Liver (tissue), 9 donors: Measurements from ENCODE around the gene FMR1NB. TPM values are rescaled to one million over a fixed set of nuclear protein-coding genes. Genes with fewer than 3 reads are reported as not detected.

Experiments
- DNase-seq: peaks from one replicate; pipeline ENCODE4 v3.0.0-alpha.2; 2017; ENCODE audit warnings: low spot score
- H3K27ac ChIP-seq, 2 donors: one replicate each; pipeline ENCODE4 v1.7.0; 2013; ENCODE audit warnings: inconsistent platforms in 2 of 2, low read length in 2 of 2, control low read depth in 1 of 2, low read depth in 1 of 2, mild to moderate bottlenecking in 1 of 2
- H3K27me3 ChIP-seq, 4 donors: one replicate each; pipeline versions ENCODE4 v1.6.1 to v1.7.0; 2013; ENCODE audit warnings: low read length in 3 of 4, inconsistent platforms in 1 of 4, mild to moderate bottlenecking in 1 of 4, moderate library complexity in 1 of 4; ENCODE audit not compliant: control insufficient read depth in 4 of 4, insufficient read depth in 4 of 4
- H3K36me3 ChIP-seq, 4 donors: one replicate each; pipeline versions ENCODE4 v1.6.1 to v1.7.0; 2013; ENCODE audit warnings: low read length in 3 of 4, mild to moderate bottlenecking in 3 of 4, low read depth in 1 of 4, moderate library complexity in 1 of 4; ENCODE audit not compliant: control insufficient read depth in 4 of 4, insufficient read depth in 3 of 4
- H3K4me1 ChIP-seq, 4 donors: one replicate each; pipeline versions ENCODE4 v1.6.1 to v1.7.0; 2013; ENCODE audit warnings: low read length in 3 of 4, mild to moderate bottlenecking in 3 of 4, moderate library complexity in 1 of 4; ENCODE audit not compliant: control insufficient read depth in 4 of 4, insufficient read depth in 4 of 4
- H3K4me3 ChIP-seq, 3 donors: one replicate each; pipeline versions ENCODE4 v1.6.1 to v1.7.0; 2013; ENCODE audit warnings: low read length in 3 of 3, control low read depth in 1 of 3, low read depth in 1 of 3, mild to moderate bottlenecking in 1 of 3
- H3K9ac ChIP-seq, 2 donors: one replicate each; pipeline ENCODE4 v1.7.0; 2013; ENCODE audit warnings: low read length in 2 of 2, mild to moderate bottlenecking in 2 of 2, moderate library complexity in 2 of 2, control low read depth in 1 of 2, low read depth in 1 of 2
- H3K9me3 ChIP-seq, 4 donors: one replicate each; pipeline versions ENCODE4 v1.6.1 to v1.7.0; 2013; ENCODE audit warnings: low read length in 3 of 4; ENCODE audit not compliant: control insufficient read depth in 4 of 4
- ATF3 ChIP-seq: IDR thresholded peaks from 2 replicates; pipeline ENCODE4 v1.6.1; 2016; ENCODE audit warnings: antibody characterized with exemption
- CTCF ChIP-seq: fragments of 150-350 bp; IDR thresholded peaks from 2 replicates; pipeline ENCODE4 v1.5.1; 2017; ENCODE audit warnings: improper control_type of control experiment, low read depth, low read length; ENCODE audit not compliant: missing input control
- EGR1 ChIP-seq, 2 donors: IDR thresholded peaks; 2 replicates each; pipeline ENCODE4 v1.6.1; 2016 to 2018; ENCODE audit warnings: antibody characterized with exemption in 2 of 2, low read depth in 2 of 2
- FOXA1 ChIP-seq: IDR thresholded peaks from 2 replicates; pipeline ENCODE4 v1.6.1; 2016; ENCODE audit warnings: antibody characterized with exemption
- FOXA2 ChIP-seq: IDR thresholded peaks from 2 replicates; pipeline ENCODE4 v1.6.1; 2016; ENCODE audit warnings: antibody characterized with exemption
- HNF4A ChIP-seq, 2 donors: conservative IDR thresholded peaks; 2 replicates each; pipeline ENCODE4 v1.6.1; 2016; ENCODE audit warnings: antibody characterized with exemption in 2 of 2, mild to moderate bottlenecking in 2 of 2
- HNF4G ChIP-seq: IDR thresholded peaks from 2 replicates; pipeline ENCODE4 v1.6.1; 2016; ENCODE audit warnings: antibody characterized with exemption
- JUND ChIP-seq, 2 donors: IDR thresholded peaks; 2 replicates each; pipeline ENCODE4 v1.6.1; 2016; ENCODE audit warnings: antibody characterized with exemption in 2 of 2
- MAX ChIP-seq: IDR thresholded peaks from 2 replicates; pipeline ENCODE4 v1.6.1; 2016; ENCODE audit warnings: antibody characterized with exemption
- NR2F2 ChIP-seq: IDR thresholded peaks from 2 replicates; pipeline ENCODE4 v1.6.1; 2016; ENCODE audit warnings: antibody characterized with exemption
- RAD21 ChIP-seq, 2 donors: IDR thresholded peaks; 2 replicates each; pipeline ENCODE4 v1.6.1; 2016; ENCODE audit warnings: antibody characterized with exemption in 2 of 2, mild to moderate bottlenecking in 2 of 2
- REST ChIP-seq: IDR thresholded peaks from 2 replicates; pipeline ENCODE4 v1.6.1; 2016; ENCODE audit warnings: antibody characterized with exemption, mild to moderate bottlenecking
- RXRA ChIP-seq, 2 donors: IDR thresholded peaks; 2 replicates each; pipeline ENCODE4 v1.6.1; 2017 to 2018; ENCODE audit warnings: antibody characterized with exemption in 2 of 2, mild to moderate bottlenecking in 1 of 2
- SP1 ChIP-seq: IDR thresholded peaks from 2 replicates; pipeline ENCODE4 v1.6.1; 2018; ENCODE audit warnings: antibody characterized with exemption, mild to moderate bottlenecking
- TAF1 ChIP-seq: conservative IDR thresholded peaks from 2 replicates; pipeline ENCODE4 v1.6.1; 2016; ENCODE audit warnings: antibody characterized with exemption, mild to moderate bottlenecking
- YY1 ChIP-seq: IDR thresholded peaks from 2 replicates; pipeline ENCODE4 v1.6.1; 2016; ENCODE audit warnings: antibody characterized with exemption, mild to moderate bottlenecking
- ZBTB33 ChIP-seq: IDR thresholded peaks from 2 replicates; pipeline ENCODE4 v1.6.1; 2016; ENCODE audit warnings: antibody characterized with exemption
- WGBS: extraction: QIAGEN DNeasy Blood & Tissue Kit; methylation state at CpG from one replicate; pipeline ENCODE4 v1.1.7; 2013; 5-methylcytosine and 5-hydroxymethylcytosine counted together
- polyA plus RNA-seq, 2 donors: library from polyadenylated mRNA; stranded (reverse) in 1 of 2; unstranded in 1 of 2; fragments of 200-250 nt in 1 of 2; fragments of >200 nt in 1 of 2; fragmentation: Nextera tagmentation in 1 of 2; extraction: Ambion mirVana in 1 of 2; gene quantifications; one replicate each; pipeline versions ENCODE4 v1.2.1 to v1.2.3, GENCODE V29; 2013 to 2015
- total RNA-seq, 2 donors: library from RNA; depleted of rRNA; stranded (reverse); fragments of >200 nt; gene quantifications; one replicate each; pipeline ENCODE4 v1.2.3, GENCODE V29; 2014
- donor health status: healthy.
- donor health status: healthy.
- donor health status: healthy.
- donor health status: healthy.
- donor health status: healthy.

Gene FMR1NB
- total and polyA plus RNA-seq, 4 donors, result not detected

GRCh38 chrX:148035380-148035779 is 54.2 kb downstream of the FMR1NB start:
- Histone ChIP-seq H3K36me3 (no peaks in the 10 kb centered on the region), H3K9ac (no peak overlapping the region), H3K27me3 (no peaks in the 10 kb centered on the region), H3K4me1 (no peaks in the 10 kb centered on the region), H3K27ac (no peak overlapping the region), H3K4me3 (no peak overlapping the region), H3K9me3 (no peaks in the 10 kb centered on the region)
- WGBS, result 49% methylated on average over 2 of the region's 2 CpGs
- no peak for TF ChIP-seq JUND (IDR thresholded peaks at IDR 0.05)
- no peak for TF ChIP-seq YY1
- TF ChIP-seq FOXA2, result no peak
- no peak for TF ChIP-seq RAD21 (IDR thresholded peaks at IDR 0.05)
- TF ChIP-seq NR2F2, result no peak
- TF ChIP-seq ZBTB33, result no peak
- TF ChIP-seq ATF3, result no peak
- no peak for TF ChIP-seq TAF1
- no peak for TF ChIP-seq MAX
- no peak for TF ChIP-seq REST
- TF ChIP-seq RXRA (IDR thresholded peaks at IDR 0.05), result no peak
- TF ChIP-seq HNF4G, result no peak
- TF ChIP-seq EGR1 (IDR thresholded peaks at IDR 0.05; ENCODE audit: low read depth in 2 of 2), result no peak
- TF ChIP-seq HNF4A (conservative IDR thresholded peaks at IDR 0.05), result no peak
- TF ChIP-seq SP1, result no peak
- no peak for TF ChIP-seq FOXA1
- DNase-seq, result no peak

GRCh38 chrX:148037020-148037419 is 55.9 kb downstream of the FMR1NB start:
- Histone ChIP-seq H3K36me3 (no peaks in the 10 kb centered on the region), H3K27me3 (no peaks in the 10 kb centered on the region), H3K4me1 (no peaks in the 10 kb centered on the region), H3K27ac (no peak overlapping the region), H3K4me3 (no peak overlapping the region), H3K9me3 (no peaks in the 10 kb centered on the region), H3K9ac (no peak overlapping the region)
- 100% methylated on average over 1 of the region's 1 CpG for WGBS
- TF ChIP-seq TAF1, result no peak
- no peak for TF ChIP-seq SP1
- TF ChIP-seq YY1, result no peak
- no peak for TF ChIP-seq HNF4G
- TF ChIP-seq ATF3, result no peak
- no peak for TF ChIP-seq EGR1 (IDR thresholded peaks at IDR 0.05; ENCODE audit: low read depth in 2 of 2)
- no peak for TF ChIP-seq REST
- no peak for TF ChIP-seq CTCF
- no peak for TF ChIP-seq JUND (IDR thresholded peaks at IDR 0.05)
- TF ChIP-seq FOXA2, result no peak
- no peak for TF ChIP-seq NR2F2
- TF ChIP-seq ZBTB33, result no peak
- TF ChIP-seq HNF4A (conservative IDR thresholded peaks at IDR 0.05), result no peak
- DNase-seq, result no peak
